ENCODE measurements around the gene POPDC2.

GRCh38 chr3:119604878-119605277 is 55.5 kb downstream of the POPDC2 start:
- TF ChIP-seq CTCF (IDR thresholded peaks at IDR 0.05) (no peak), POLR2AphosphoS5 (IDR thresholded peaks at IDR 0.05; ENCODE audit: low read depth, low read length) (no peak), REST (IDR thresholded peaks at IDR 0.05; ENCODE audit: insufficient read depth in 1 of 2, low read depth in 2 of 2, low read length in 1 of 2) (no peak)

Measured in Panc1 (cell line).